B cell (primary cell): ENCODE measurements around the gene VAV2. TPM values are rescaled to one million over a fixed set of nuclear protein-coding genes. Genes with fewer than 3 reads are reported as not detected.

Experiments used
- ATAC-seq: fragments of 200-7000 bp; cut with Tn5 transposase; one replicate; pipeline ENCODE4 v1.10.0; 2021; ENCODE audit warnings: low read depth, mild to moderate bottlenecking, moderate number of reproducible peaks, moderate library complexity
- CTCF ChIA-PET: fragments of 350-600 bp; sonication (Branson Sonifier 250); formaldehyde crosslinking; loops from one replicate; lab custom pipeline; 2021; ENCODE audit warnings: antibody characterized with exemption, inconsistent platforms; lab: Charles Lee
- POLR2A ChIA-PET: fragments of 350-600 bp; sonication (Branson Sonifier 250); formaldehyde crosslinking; loops from one replicate; lab custom pipeline; 2021; ENCODE audit warnings: antibody characterized with exemption; lab: Charles Lee
- DNase-seq: peaks from one replicate; pipeline ENCODE4 v3.0.0; 2013
- H2AFZ ChIP-seq: 2 replicates; pipeline ENCODE4 v1.6.1; 2012; ENCODE audit warnings: mild to moderate bottlenecking, low read depth, low read length; ENCODE audit not compliant: insufficient read depth, poor library complexity, severe bottlenecking
- H3K27ac ChIP-seq, 2 donors: 1 replicate in 1 of 2; 2 replicates in 1 of 2; pipeline ENCODE4 v1.5.1; 2012 to 2013; ENCODE audit warnings: low read length in 2 of 2, mild to moderate bottlenecking in 2 of 2, moderate library complexity in 1 of 2
- H3K27me3 ChIP-seq, 4 experiments: fragments of 200-600 bp in 1 of 4; sonication (generic) in 1 of 4; replicated peaks in 1 of 4; 1 replicate in 2 of 4; 2 replicates in 2 of 4; pipeline versions ENCODE4 v1.6.1 to v1.7.0; 2013 to 2016; ENCODE audit warnings: low read length in 3 of 4, mild to moderate bottlenecking in 2 of 4, mixed read lengths in 1 of 4, moderate library complexity in 1 of 4; ENCODE audit not compliant: insufficient read depth in 4 of 4, control insufficient read depth in 3 of 4; ENCODE audit errors: control extremely low read depth in 1 of 4
- H3K36me3 ChIP-seq, 2 experiments: replicated peaks in 1 of 2; 1 replicate in 1 of 2; 2 replicates in 1 of 2; pipeline versions ENCODE4 v1.6.1 to v1.7.1; 2013; ENCODE audit warnings: low read length in 1 of 2; ENCODE audit not compliant: insufficient read depth in 2 of 2, control insufficient read depth in 1 of 2; ENCODE audit errors: control extremely low read depth in 1 of 2, extremely low read depth in 1 of 2
- H3K4me1 ChIP-seq, 2 donors: fragments of 200-600 bp in 1 of 2; sonication (generic) in 1 of 2; 1 replicate in 1 of 2; 2 replicates in 1 of 2; pipeline versions ENCODE4 v1.5.1 to v1.6.1; 2013 to 2017; ENCODE audit warnings: low read length in 2 of 2; ENCODE audit not compliant: control insufficient read depth in 2 of 2, insufficient read depth in 2 of 2
- H3K4me2 ChIP-seq: replicated peaks from 2 replicates; pipeline ENCODE3; 2012; ENCODE audit warnings: mild to moderate bottlenecking, low read depth, low read length; ENCODE audit not compliant: poor library complexity, severe bottlenecking
- H3K4me3 ChIP-seq, 5 experiments: fragments of 200-600 bp in 1 of 5; sonication (generic) in 1 of 5; 1 replicate in 3 of 5; 2 replicates in 2 of 5; pipeline versions ENCODE4 v1.5.1 to v1.7.0; 2011 to 2016; ENCODE audit warnings: low read length in 4 of 5, mild to moderate bottlenecking in 4 of 5, low read depth in 2 of 5, control low read depth in 1 of 5, moderate library complexity in 1 of 5; ENCODE audit not compliant: insufficient read depth in 1 of 5; ENCODE audit errors: control extremely low read depth in 1 of 5, extremely low read depth in 1 of 5
- H3K79me2 ChIP-seq: fragments of 200-600 bp; sonication (generic); one replicate; pipeline ENCODE4 v1.6.0; 2016; ENCODE audit warnings: low read length; ENCODE audit not compliant: control insufficient read depth, insufficient read depth
- H3K9ac ChIP-seq: fragments of 200-600 bp; sonication (generic); 2 replicates; pipeline ENCODE4 v1.6.1; 2017; ENCODE audit warnings: mild to moderate bottlenecking, low read length, moderate library complexity
- H3K9me3 ChIP-seq, 3 donors: one replicate each; pipeline versions ENCODE4 v1.6.1 to v1.7.1; 2013; ENCODE audit warnings: low read length in 2 of 3; ENCODE audit not compliant: control insufficient read depth in 2 of 3, insufficient read depth in 1 of 3; ENCODE audit errors: control extremely low read depth in 1 of 3
- H4K20me1 ChIP-seq: 2 replicates; pipeline ENCODE4 v1.6.0; 2012; ENCODE audit warnings: mild to moderate bottlenecking, low read length; ENCODE audit not compliant: insufficient read depth, control insufficient read depth, poor library complexity, severe bottlenecking
- H3K27ac Mint-ChIP-seq: one replicate; pipeline ENCODE4 v1.8.0; 2021; ENCODE audit warnings: mixed read lengths
- H3K27me3 Mint-ChIP-seq: one replicate; pipeline ENCODE4 v1.8.0; 2021; ENCODE audit warnings: mixed read lengths
- H3K4me1 Mint-ChIP-seq: one replicate; pipeline ENCODE4 v1.8.0; 2021; ENCODE audit warnings: mixed read lengths
- H3K4me3 Mint-ChIP-seq: one replicate; pipeline ENCODE4 v1.8.0; 2021; ENCODE audit warnings: mixed read lengths
- H3K9me3 Mint-ChIP-seq: one replicate; pipeline ENCODE4 v1.8.0; 2022; ENCODE audit warnings: mixed read lengths; ENCODE audit not compliant: insufficient read depth
- CTCF ChIP-seq: fragments of 200-600 bp; IDR thresholded peaks from one replicate; pipeline ENCODE4 v1.8.0; 2022; ENCODE audit warnings: antibody characterized with exemption, mild to moderate bottlenecking
- EZH2 ChIP-seq: IDR thresholded peaks from 2 replicates; pipeline ENCODE4 v1.6.1; 2012; ENCODE audit warnings: borderline replicate concordance, low read depth, mild to moderate bottlenecking, moderate library complexity, low read length; ENCODE audit not compliant: insufficient read depth, poor library complexity, severe bottlenecking
- WGBS: methylation state at CpG from one replicate; pipeline ENCODE4 v1.1.5; 2013; ENCODE audit warnings: missing lambda C conversion rate; ENCODE audit not compliant: insufficient coverage; 5-methylcytosine and 5-hydroxymethylcytosine counted together
- intact Hi-C: fragments of 100-400 bp; cut with micrococcal nuclease; formaldehyde crosslinking; loops from one replicate; pipeline ENCODE4 v1.10.0; 2022
- polyA plus RNA-seq: library from polyadenylated mRNA; depleted of rRNA; stranded (reverse); fragments of >200 nt; gene quantifications from 2 replicates; pipeline ENCODE4 v1.2.3, GENCODE V29; 2012
- total RNA-seq, 2 donors: library from RNA; stranded (reverse); fragments of 120-200 nt in 1 of 2; gene quantifications; 1 replicate in 1 of 2; 2 replicates in 1 of 2; pipeline versions ENCODE4 v1.2.3 to v1.2.4, GENCODE V29; 2013 to 2022

VAV2 gene
- total and polyA plus RNA-seq, 2 donors (not counting 1 experiment from before 2014, with no cell fraction given), result 34.4 to 128 TPM

GRCh38 chr9:133799716-133800115, 192.4 kb downstream of the VAV2 start:
- H3K79me2 ChIP-seq, result peaks cover 22% of the 10 kb centered on the region
- H3K9me3 Mint-ChIP-seq, result no peaks in the 10 kb centered on the region
- H3K27me3 Mint-ChIP-seq, result no peaks in the 10 kb centered on the region
- ATAC-seq (no peak), DNase-seq (no peak)
- TF ChIP-seq CTCF (no peak), EZH2 (no peak)
- H2AFZ ChIP-seq, result no peak overlapping the region
- 98% methylated on average over 16 of the region's 17 CpGs for WGBS
- POLR2A ChIA-PET, result no interaction called here
- H3K27ac Mint-ChIP-seq, result no peak overlapping the region
- H3K4me3 Mint-ChIP-seq, result no peak overlapping the region
- peaks cover 6 to 10% of the 10 kb centered on the region in 2 donors for H3K4me1 ChIP-seq
- H3K36me3 ChIP-seq, result peaks cover 0 to 64% of the 10 kb centered on the region in 2 experiments
- peaks cover 14% of the 10 kb centered on the region for H3K4me1 Mint-ChIP-seq
- H3K4me2 ChIP-seq, result no peak overlapping the region
- no peak overlapping the region for H3K4me3 ChIP-seq
- CTCF ChIA-PET, result interaction anchor here (1.8 kb wide), 1 partner anchor 195 kb away, joined by 9 read pairs; no protein-coding TSS in a partner anchor
- no peaks in the 10 kb centered on the region for H3K27me3 ChIP-seq
- no peak overlapping the region for H3K27ac ChIP-seq
- intact Hi-C loops, result no loop called here
- H3K9me3 ChIP-seq, result peaks cover 0 to 4% (median 0%) of the 10 kb centered on the region in 3 donors
- peaks cover 72% of the 10 kb centered on the region for H4K20me1 ChIP-seq
- H3K9ac ChIP-seq, result no peak overlapping the region

- no peak for DNase-seq
- Histone ChIP-seq H3K4me2 (no peak overlapping the region), H2AFZ (no peak overlapping the region), H4K20me1 (peaks cover 72% of the 10 kb centered on the region), H3K79me2 (peaks cover 18% of the 10 kb centered on the region), H3K9ac (no peak overlapping the region), H3K4me3 (no peak overlapping the region), H3K36me3 (peaks cover 0 to 64% of the 10 kb centered on the region in 2 experiments), H3K9me3 (peaks cover 0 to 4% (median 0%) of the 10 kb centered on the region in 3 donors), H3K4me1 (peaks cover 12 to 16% of the 10 kb centered on the region in 2 donors), H3K27ac (no peak overlapping the region), H3K27me3 (no peaks in the 10 kb centered on the region)
- H3K27ac Mint-ChIP-seq, result no peak overlapping the region
- 95% methylated on average over 11 of the region's 11 CpGs for WGBS
- no peaks in the 10 kb centered on the region for H3K9me3 Mint-ChIP-seq
- H3K27me3 Mint-ChIP-seq, result no peaks in the 10 kb centered on the region
- peaks cover 20% of the 10 kb centered on the region for H3K4me1 Mint-ChIP-seq
- ChIA-PET POLR2A (no interaction called here), CTCF (interaction anchor here (1.8 kb wide), 1 partner anchor 196 kb away, joined by 9 read pairs; no protein-coding TSS in a partner anchor)
- H3K4me3 Mint-ChIP-seq, result no peak overlapping the region
- intact Hi-C loops, result no loop called here
- ATAC-seq, result no peak
- TF ChIP-seq EZH2 (no peak), CTCF (no peak)
These were observed 193.0 kb downstream of the VAV2 start for GRCh38 chr9:133799106-133799505.
